Upper lobe of left lung (tissue), 6 donors: Measurements from ENCODE around the gene CGAS. TPM values are rescaled to one million over a fixed set of nuclear protein-coding genes. Genes with fewer than 3 reads are reported as not detected.
A peak's percentile ranks its signal among the peaks of the same experiment; 100 is the strongest.
"Not testable (repeated sequence)": the region's sequence is repeated elsewhere in the genome, so short reads cannot be mapped to it uniquely, and the experiment has no call there.

Source experiments
- ATAC-seq, 2 donors: fragments of 200-7000 bp; cut with Tn5 transposase; one replicate each; pipeline ENCODE4 v1.9.1; 2022; ENCODE audit warnings: mild to moderate bottlenecking in 2 of 2, moderate library complexity in 2 of 2; ENCODE audit not compliant: low FRiP score in 2 of 2
- DNase-seq, 2 donors: peaks; one replicate each; pipeline ENCODE4 v3.0.0-alpha.2; 2019 to 2020
- H3K27ac ChIP-seq, 4 donors: fragments of 200-600 bp; sonication (generic); one replicate each; pipeline ENCODE4 v1.5.1; 2016 to 2019
- H3K27me3 ChIP-seq, 4 donors: fragments of 200-600 bp; sonication (generic); one replicate each; pipeline ENCODE4 v1.5.1; 2017 to 2019
- H3K36me3 ChIP-seq, 4 donors: fragments of 200-600 bp; sonication (generic); one replicate each; pipeline ENCODE4 v1.5.1; 2016 to 2019
- H3K4me1 ChIP-seq, 4 donors: fragments of 200-600 bp; sonication (generic); one replicate each; pipeline ENCODE4 v1.5.1; 2018 to 2019
- H3K4me3 ChIP-seq, 4 donors: fragments of 200-600 bp; sonication (generic); one replicate each; pipeline ENCODE4 v1.5.1; 2017 to 2019; ENCODE audit warnings: mild to moderate bottlenecking in 2 of 4, moderate library complexity in 1 of 4
- H3K9me3 ChIP-seq, 4 donors: fragments of 200-600 bp; sonication (generic); one replicate each; pipeline ENCODE4 v1.5.1; 2018 to 2019
- CTCF ChIP-seq, 6 experiments: fragments of 450-650 bp in 4 of 6; fragments of 200-600 bp in 2 of 6; sonication (generic) in 2 of 6; IDR thresholded peaks; one replicate each; pipeline ENCODE4 v1.5.1; 2016 to 2019; ENCODE audit warnings: antibody characterized with exemption in 6 of 6
- EP300 ChIP-seq, 4 donors: sonication (generic); formaldehyde crosslinking; IDR thresholded peaks; one replicate each; pipeline ENCODE4 v1.5.1; 2017; ENCODE audit warnings: antibody characterized with exemption in 4 of 4, control low read depth in 2 of 4
- POLR2A ChIP-seq, 4 donors: fragments of 450-650 bp; IDR thresholded peaks; one replicate each; pipeline ENCODE4 v1.5.1; 2016 to 2017; ENCODE audit warnings: antibody characterized with exemption in 4 of 4, mild to moderate bottlenecking in 2 of 4
- POLR2AphosphoS5 ChIP-seq, 2 donors: sonication (generic); formaldehyde crosslinking; IDR thresholded peaks; one replicate each; pipeline ENCODE4 v1.5.1; 2017; ENCODE audit warnings: antibody characterized with exemption in 2 of 2
- WGBS, 2 donors: methylation state at CpG; one replicate each; pipeline ENCODE4 v1.1.5; 2017 to 2018; 5-methylcytosine and 5-hydroxymethylcytosine counted together
- total RNA-seq, 6 donors: library from RNA; depleted of rRNA in 4 of 6; stranded (reverse); fragments of >200 nt in 4 of 6; gene quantifications; one replicate each; pipeline versions ENCODE4 v1.1.0 to v1.2.1, GENCODE V29; 2016 to 2021
- donor health status: DM: no; HTN: no; CAD: no; lungs with moderate emphysema.
- donor health status: DM: no; HTN: yes; CAD: no; lungs with severe emphysema.

Gene CGAS
- total RNA-seq, 6 donors from 2014 or later, result 4.9 to 15.7 (median 9.0) TPM

DNA sequence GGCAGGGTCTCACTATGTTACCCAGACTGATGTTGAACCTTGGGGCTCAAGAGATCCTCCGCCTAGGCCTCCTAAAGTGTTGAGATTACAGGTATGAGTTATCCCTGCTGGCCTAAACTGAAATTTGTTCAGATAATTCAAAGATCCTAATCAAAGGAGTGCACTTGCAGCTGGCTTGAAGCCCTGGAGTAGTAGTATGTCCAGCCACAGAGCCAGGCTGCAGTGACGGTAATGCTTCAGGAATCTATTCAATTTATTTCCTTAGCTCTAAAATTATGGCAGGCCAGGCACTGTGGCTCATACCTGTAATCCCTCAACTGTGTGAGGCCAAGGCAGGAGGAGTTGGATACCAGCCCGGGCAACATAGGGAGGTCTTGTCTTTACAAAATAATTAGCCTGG, 58.8 kb downstream of the CGAS start:
- Histone ChIP-seq H3K4me3 (no peak overlapping the region), H3K4me1 (peaks cover 0 to 9% (median 0%) of the 10 kb centered on the region in 4 donors), H3K9me3 (no peaks in the 10 kb centered on the region), H3K27me3 (no peaks in the 10 kb centered on the region), H3K36me3 (no peaks in the 10 kb centered on the region), H3K27ac (no peak overlapping the region)
- no peak for ATAC-seq
- no peak for TF ChIP-seq POLR2AphosphoS5 (IDR thresholded peaks at IDR 0.05)
- TF ChIP-seq EP300 (IDR thresholded peaks at IDR 0.05), result no peak
- no peak for TF ChIP-seq POLR2A (IDR thresholded peaks at IDR 0.05)
- TF ChIP-seq CTCF (IDR thresholded peaks at IDR 0.05), result no peak
- whole genome bisulfite sequencing, 2 donors, result 91 to 97% methylated on average over 3 of the region's 3 CpGs
- DNase-seq, result no peak

DNA sequence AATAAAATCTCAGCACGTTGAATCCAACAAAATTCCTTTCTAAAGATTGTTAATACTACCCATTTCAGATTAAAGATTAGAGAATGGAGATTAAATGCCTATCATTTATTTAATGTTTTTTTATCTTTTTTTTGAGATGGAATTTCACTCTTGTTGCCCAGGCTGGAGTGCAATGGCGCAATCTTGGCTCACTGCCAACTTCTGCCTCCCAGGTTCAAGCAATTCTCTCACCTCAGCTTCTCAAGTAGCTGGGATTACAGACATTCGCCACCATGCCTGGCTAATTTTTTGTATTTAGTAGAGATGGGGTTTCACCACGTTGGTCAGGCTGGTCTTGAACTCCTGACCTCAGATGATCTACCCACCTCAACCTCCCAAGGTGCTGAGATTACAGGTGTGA, 59.9 kb downstream of the CGAS start:
- not testable (repeated sequence) for H3K9me3 ChIP-seq, H3K27ac ChIP-seq, H3K4me1 ChIP-seq, H3K4me3 ChIP-seq, H3K27me3 ChIP-seq, ATAC-seq, H3K36me3 ChIP-seq
- WGBS, 2 donors, result 53 to 72% methylated on average over 4 of the region's 4 CpGs
- DNase-seq, result peak in 1 of 2 donors; percentile 47

DNA sequence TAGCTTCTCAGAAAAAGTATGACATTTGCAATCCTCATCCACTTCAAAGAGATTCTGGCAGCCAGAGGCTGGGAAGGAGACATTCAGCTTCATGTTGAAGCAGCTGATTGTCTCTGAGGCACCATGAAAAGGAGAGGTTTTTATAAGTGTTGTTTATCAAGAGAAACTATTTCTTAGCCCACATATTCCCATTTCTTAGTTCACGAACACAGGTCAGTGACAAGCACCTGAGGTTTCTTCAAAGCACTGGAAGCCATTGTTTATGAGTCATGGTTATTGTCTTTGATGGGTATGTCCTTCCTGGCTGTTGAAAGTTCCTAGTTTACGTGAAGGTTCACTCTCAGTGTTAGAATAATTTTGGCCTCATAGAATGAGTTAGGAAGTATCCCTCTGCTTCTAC, 60.4 kb downstream of the CGAS start:
- peaks cover 0 to 10% (median 0%) of the 10 kb centered on the region in 4 donors for H3K4me1 ChIP-seq
- DNase-seq (no peak), ATAC-seq (no peak)
- H3K27me3 ChIP-seq, result no peaks in the 10 kb centered on the region
- no peak for TF ChIP-seq EP300 (IDR thresholded peaks at IDR 0.05)
- no peak for TF ChIP-seq POLR2A (IDR thresholded peaks at IDR 0.05)
- no peak for TF ChIP-seq POLR2AphosphoS5 (IDR thresholded peaks at IDR 0.05)
- no peak for TF ChIP-seq CTCF (IDR thresholded peaks at IDR 0.05)
- H3K27ac ChIP-seq, result no peak overlapping the region
- H3K9me3 ChIP-seq, result no peaks in the 10 kb centered on the region
- H3K36me3 ChIP-seq, result no peaks in the 10 kb centered on the region
- 64 to 76% methylated on average over 2 of the region's 2 CpGs for WGBS, 2 donors
- H3K4me3 ChIP-seq, result no peak overlapping the region

- no peak for DNase-seq
- no peak for ATAC-seq
- H3K27ac ChIP-seq, result no peak overlapping the region
- no peaks in the 10 kb centered on the region for H3K27me3 ChIP-seq
- 86 to 92% methylated on average over 10 of the region's 10 CpGs for WGBS, 2 donors
- H3K4me3 ChIP-seq, result no peak overlapping the region
- peaks cover 0 to 10% (median 0%) of the 10 kb centered on the region in 4 donors for H3K4me1 ChIP-seq
- no peaks in the 10 kb centered on the region for H3K36me3 ChIP-seq
- no peaks in the 10 kb centered on the region for H3K9me3 ChIP-seq
- TF ChIP-seq CTCF (IDR thresholded peaks at IDR 0.05) (no peak), POLR2A (IDR thresholded peaks at IDR 0.05) (no peak), POLR2AphosphoS5 (IDR thresholded peaks at IDR 0.05) (no peak), EP300 (IDR thresholded peaks at IDR 0.05) (no peak)
Observed at GRCh38 chr6:73389854-73390253, 62.2 kb downstream of the CGAS start.

GRCh38 chr6:73388800-73389512, 63.1 kb downstream of the CGAS start:
- Histone ChIP-seq H3K27me3 (no peaks in the 10 kb centered on the region), H3K36me3 (no peaks in the 10 kb centered on the region), H3K4me1 (peaks cover 0 to 10% (median 0%) of the 10 kb centered on the region in 4 donors), H3K27ac (peak overlapping the region; percentile 42 to 75 (median 64)), H3K9me3 (no peaks in the 10 kb centered on the region), H3K4me3 (peak overlapping the region; percentile 29 to 55 (median 48))
- ATAC-seq, result peak; percentile 86 to 87
- TF ChIP-seq EP300 (IDR thresholded peaks at IDR 0.05) (no peak), POLR2AphosphoS5 (IDR thresholded peaks at IDR 0.05) (no peak), POLR2A (IDR thresholded peaks at IDR 0.05) (peak in 1 of 4 donors; percentile 35), CTCF (IDR thresholded peaks at IDR 0.05) (peak; percentile 28 to 57 (median 42))
- DNase-seq, result peak; percentile 70 to 82
- WGBS, 2 donors, result 1 to 2% methylated on average over 17 to 38 of the region's 38 CpGs
